Hepatocyte (in vitro differentiated cells): Measurements from ENCODE around the gene MARCHF3. TPM values are rescaled to one million over a fixed set of nuclear protein-coding genes. Genes with fewer than 3 reads are reported as not detected.

Source experiments
- DNase-seq: peaks from one replicate; pipeline ENCODE4 v3.0.0-alpha.2; 2016; ENCODE audit warnings: low spot score
- H2AFZ ChIP-seq: fragments of 200-600 bp; sonication (generic); 2 replicates; pipeline ENCODE4 v1.6.0; 2016; ENCODE audit warnings: antibody characterized with exemption, mild to moderate bottlenecking
- H3K27ac ChIP-seq: fragments of 200-600 bp; sonication (generic); 2 replicates; pipeline ENCODE4 v1.5.1; 2016; ENCODE audit warnings: mild to moderate bottlenecking
- H3K27me3 ChIP-seq: fragments of 200-600 bp; sonication (generic); 2 replicates; pipeline ENCODE4 v1.6.1; 2016
- H3K36me3 ChIP-seq: fragments of 200-600 bp; sonication (generic); replicated peaks from 2 replicates; pipeline ENCODE4 v1.5.1; 2016; ENCODE audit warnings: low read depth; ENCODE audit not compliant: insufficient read depth
- H3K4me1 ChIP-seq: fragments of 200-600 bp; sonication (generic); 2 replicates; pipeline ENCODE4 v1.5.1; 2016; ENCODE audit warnings: mild to moderate bottlenecking, moderate library complexity; ENCODE audit not compliant: insufficient read depth
- H3K4me2 ChIP-seq: fragments of 200-600 bp; sonication (generic); 2 replicates; pipeline ENCODE4 v1.6.0; 2016
- H3K4me3 ChIP-seq: fragments of 200-600 bp; sonication (generic); 2 replicates; pipeline ENCODE4 v1.5.1; 2016; ENCODE audit warnings: mild to moderate bottlenecking
- H3K79me2 ChIP-seq: fragments of 200-600 bp; sonication (generic); 2 replicates; pipeline ENCODE4 v1.6.0; 2017; ENCODE audit warnings: mild to moderate bottlenecking
- H3K9me2 ChIP-seq: fragments of 200-600 bp; sonication (generic); replicated peaks from 2 replicates; pipeline ENCODE4 v1.6.0; 2017; ENCODE audit warnings: mild to moderate bottlenecking; ENCODE audit not compliant: insufficient read depth
- H3K9me3 ChIP-seq: fragments of 200-600 bp; sonication (generic); 2 replicates; pipeline ENCODE4 v1.5.1; 2016; ENCODE audit warnings: low read depth, mild to moderate bottlenecking
- H4K20me1 ChIP-seq: fragments of 200-600 bp; sonication (generic); 2 replicates; pipeline ENCODE4 v1.6.0; 2016; ENCODE audit warnings: mild to moderate bottlenecking; ENCODE audit not compliant: insufficient read depth, poor library complexity, severe bottlenecking
- CTCF ChIP-seq: fragments of 200-600 bp; sonication (generic); IDR thresholded peaks from 2 replicates; pipeline ENCODE4 v1.5.1; 2016; ENCODE audit warnings: antibody characterized with exemption, mild to moderate bottlenecking; ENCODE audit not compliant: poor library complexity
- EZH2 ChIP-seq: fragments of 200-600 bp; sonication (generic); IDR thresholded peaks from 2 replicates; pipeline ENCODE4 v1.6.1; 2016; ENCODE audit warnings: antibody characterized with exemption, mild to moderate bottlenecking, borderline replicate concordance
- EZH2phosphoT487 ChIP-seq: fragments of 200-600 bp; sonication (generic); IDR thresholded peaks from one replicate; pipeline ENCODE4 v1.6.1; 2018; ENCODE audit warnings: antibody characterized with exemption, mild to moderate bottlenecking, low read depth, moderate library complexity; ENCODE audit not compliant: unreplicated experiment, severe bottlenecking
- WGBS: methylation state at CpG from one replicate; pipeline ENCODE4 v1.1.6; 2016; ENCODE audit warnings: low lambda C conversion rate; ENCODE audit errors: missing lambda C conversion rate; 5-methylcytosine and 5-hydroxymethylcytosine counted together
- polyA plus RNA-seq: library from polyadenylated mRNA; unstranded; fragments of >200 nt; fragmentation: Nextera tagmentation; extraction: Ambion mirVana; gene quantifications from 2 replicates; pipeline ENCODE4 v1.2.1, GENCODE V29; 2016
- total RNA-seq: library from RNA; depleted of rRNA; stranded (reverse); fragments of >200 nt; gene quantifications from 2 replicates; pipeline ENCODE4 v1.2.3, GENCODE V29; 2014

MARCHF3 gene
- total and polyA plus RNA-seq, 2 experiments from 2014 or later: 9.4 to 20.4 TPM

GRCh38 chr5:126969548-126969947 is 60.8 kb downstream of the MARCHF3 start:
- TF ChIP-seq CTCF: no peak
- no peak for TF ChIP-seq EZH2
- TF ChIP-seq EZH2phosphoT487: no peak
- WGBS: 97% methylated on average over 2 of the region's 2 CpGs
- no peaks in the 10 kb centered on the region for H4K20me1 ChIP-seq
- no peak overlapping the region for H2AFZ ChIP-seq
- no peaks in the 10 kb centered on the region for H3K36me3 ChIP-seq
- H3K27ac ChIP-seq: no peak overlapping the region
- H3K4me1 ChIP-seq: no peaks in the 10 kb centered on the region
- no peak overlapping the region for H3K4me3 ChIP-seq
- H3K9me3 ChIP-seq: no peaks in the 10 kb centered on the region
- H3K79me2 ChIP-seq: no peaks in the 10 kb centered on the region
- DNase-seq: no peak
- H3K9me2 ChIP-seq: no peaks in the 10 kb centered on the region
- H3K4me2 ChIP-seq: no peak overlapping the region
- no peaks in the 10 kb centered on the region for H3K27me3 ChIP-seq

DNA sequence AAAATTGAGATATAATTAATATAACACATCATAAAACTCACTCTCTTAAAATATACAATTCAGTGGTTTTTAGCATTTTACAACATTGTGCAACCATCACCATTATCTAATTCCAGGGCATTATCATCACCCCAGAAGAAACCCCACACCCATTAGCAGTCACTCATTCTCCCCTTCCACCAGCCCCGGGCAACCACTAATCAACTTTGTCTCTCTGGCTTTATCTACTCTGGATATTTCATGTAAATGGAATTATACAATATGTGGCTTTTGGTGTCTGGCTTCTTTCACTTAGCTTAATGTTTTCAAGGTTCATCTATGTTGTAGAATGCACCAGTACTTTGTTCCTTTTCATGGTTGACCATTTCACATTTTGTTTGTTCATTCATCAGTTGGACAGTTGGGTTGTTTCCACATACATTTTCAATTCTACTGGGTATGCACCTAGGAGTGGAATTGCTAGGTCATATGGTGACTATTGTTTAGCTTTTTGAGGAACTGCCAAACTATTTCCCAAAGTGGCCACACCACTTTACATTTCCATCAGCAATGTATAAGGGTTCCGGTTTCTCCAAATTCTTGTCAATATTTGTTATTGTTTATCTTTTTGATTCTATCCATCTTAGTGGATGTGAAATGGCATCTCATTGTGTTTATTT is 62.4 kb downstream of the MARCHF3 start:
- Histone ChIP-seq H3K79me2 (no peaks in the 10 kb centered on the region), H3K4me1 (no peaks in the 10 kb centered on the region), H3K9me2 (no peaks in the 10 kb centered on the region), H2AFZ (no peak overlapping the region), H3K36me3 (no peaks in the 10 kb centered on the region), H3K4me3 (no peak overlapping the region), H3K27me3 (no peaks in the 10 kb centered on the region), H3K9me3 (no peaks in the 10 kb centered on the region), H3K27ac (no peak overlapping the region), H3K4me2 (no peak overlapping the region), H4K20me1 (no peaks in the 10 kb centered on the region)
- TF ChIP-seq EZH2: no peak
- TF ChIP-seq EZH2phosphoT487: no peak
- no peak for TF ChIP-seq CTCF
- DNase-seq: no peak
- 86% methylated on average over 2 of the region's 2 CpGs for WGBS

GRCh38 chr5:126965487-126965886 is 64.9 kb downstream of the MARCHF3 start:
- Histone ChIP-seq H3K4me1 (no peaks in the 10 kb centered on the region), H3K9me3 (no peaks in the 10 kb centered on the region), H3K9me2 (no peaks in the 10 kb centered on the region), H3K4me2 (no peak overlapping the region), H3K4me3 (no peak overlapping the region), H2AFZ (no peak overlapping the region), H3K27ac (no peak overlapping the region), H3K79me2 (no peaks in the 10 kb centered on the region), H3K27me3 (no peaks in the 10 kb centered on the region), H4K20me1 (no peaks in the 10 kb centered on the region), H3K36me3 (no peaks in the 10 kb centered on the region)
- TF ChIP-seq EZH2 (no peak), EZH2phosphoT487 (no peak), CTCF (no peak)
- DNase-seq: no peak
